A673 (cell line): ENCODE data around the gene CDK5RAP1. TPM values are rescaled to one million over a fixed set of nuclear protein-coding genes. Genes with fewer than 3 reads are reported as not detected.

Experiments
- BruUV-seq: library from RNA; stranded (reverse); fragments of 400-500 nt; replicated peaks from 2 replicates; lab custom pipeline; 2021; lab: Mats Ljungman, UMichigan
- CTCF ChIA-PET: fragments of 300-600 bp; sonication (Branson Sonifier 250); formaldehyde crosslinking; loops from one replicate; lab custom pipeline; 2022; ENCODE audit warnings: antibody characterized with exemption; lab: Charles Lee
- POLR2A ChIA-PET: fragments of 300-600 bp; sonication (Branson Sonifier 250); formaldehyde crosslinking; loops from one replicate; lab custom pipeline; 2022; ENCODE audit warnings: antibody characterized with exemption; ENCODE audit not compliant: low non-redundant PET; lab: Charles Lee
- DNase-seq: peaks from one replicate; pipeline ENCODE4 v3.0.0-alpha.2; 2015; ENCODE audit warnings: low spot score
- H3K27ac ChIP-seq: fragments of 200-600 bp; sonication (generic); 2 replicates; pipeline ENCODE4 v1.5.1; 2016; ENCODE audit warnings: mixed run types, low read depth, mild to moderate bottlenecking, mixed read lengths, antibody characterized with exemption, low read length; ENCODE audit not compliant: poor library complexity, severe bottlenecking
- H3K27me3 ChIP-seq: fragments of 200-600 bp; sonication (generic); replicated peaks from 2 replicates; pipeline ENCODE4 v1.6.1; 2017; ENCODE audit warnings: mixed run types, low read depth, mild to moderate bottlenecking, mixed read lengths, antibody characterized with exemption, low read length; ENCODE audit not compliant: insufficient read depth, poor library complexity
- H3K36me3 ChIP-seq: fragments of 200-600 bp; sonication (generic); 2 replicates; pipeline ENCODE4 v1.6.1; 2016; ENCODE audit warnings: mixed run types, mild to moderate bottlenecking, mixed read lengths, antibody characterized with exemption, low read length; ENCODE audit not compliant: insufficient read depth, poor library complexity, severe bottlenecking
- H3K4me1 ChIP-seq: fragments of 200-600 bp; sonication (generic); 2 replicates; pipeline ENCODE4 v1.6.1; 2017; ENCODE audit warnings: mixed run types, mild to moderate bottlenecking, mixed read lengths, antibody characterized with exemption, low read length; ENCODE audit not compliant: insufficient read depth, poor library complexity, severe bottlenecking
- H3K4me3 ChIP-seq: fragments of 200-600 bp; sonication (generic); 2 replicates; pipeline ENCODE4 v1.5.1; 2016; ENCODE audit warnings: low read depth, mixed run types, mild to moderate bottlenecking, mixed read lengths, low read length; ENCODE audit not compliant: poor library complexity, severe bottlenecking
- H3K9me3 ChIP-seq: fragments of 200-600 bp; sonication (generic); 2 replicates; pipeline ENCODE4 v1.6.1; 2016; ENCODE audit warnings: mixed run types, low read depth, mild to moderate bottlenecking, mixed read lengths, antibody characterized with exemption, low read length; ENCODE audit not compliant: poor library complexity, severe bottlenecking
- EZH2 ChIP-seq: fragments of 200-600 bp; sonication (generic); IDR thresholded peaks from 2 replicates; pipeline ENCODE4 v1.6.1; 2017; ENCODE audit warnings: borderline replicate concordance, low read depth, mild to moderate bottlenecking, mixed read lengths, antibody characterized with exemption, low read length; ENCODE audit not compliant: poor library complexity, severe bottlenecking
- intact Hi-C: fragments of 100-400 bp; cut with micrococcal nuclease; formaldehyde crosslinking; loops from one replicate; pipeline ENCODE4 v1.10.0; 2022; ENCODE audit not compliant: unreplicated experiment
- total RNA-seq: library from RNA; stranded (reverse); gene quantifications from 2 replicates; pipeline ENCODE4 v1.2.3, GENCODE V29; 2021
- TF ChIP-seq, protein P1 (sequence below): fragments of 300-800, 200-600 bp; sonication (generic); conservative IDR thresholded peaks from 2 replicates; pipeline ENCODE4 v1.5.1; 2017; ENCODE audit warnings: low read depth, mild to moderate bottlenecking, antibody characterized with exemption, low read length, moderate library complexity, mixed read lengths

CDK5RAP1 gene
- total RNA-seq, 1 experiment from 2014 or later: 52.7 TPM

DNA sequence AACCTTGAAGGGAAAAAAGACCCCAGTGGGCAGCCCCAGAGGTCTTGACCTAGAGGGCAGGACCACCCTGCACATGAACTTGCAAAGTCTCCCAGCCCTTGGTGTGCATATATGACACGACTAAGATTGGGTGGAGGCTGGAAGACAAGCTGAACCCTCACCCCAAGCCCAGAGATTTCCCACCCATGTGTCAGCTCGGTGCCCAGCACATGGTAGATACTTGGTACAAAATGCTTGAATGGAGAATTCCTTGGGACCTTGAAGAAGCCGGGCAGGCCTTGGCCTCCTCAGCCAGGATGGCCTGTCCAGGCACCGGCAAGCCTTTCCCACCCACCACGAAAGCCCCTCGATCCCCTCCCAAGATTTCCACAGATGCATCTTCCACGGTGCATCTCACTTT, 67.7 kb downstream of the CDK5RAP1 start:
- no peaks in the 10 kb centered on the region for H3K36me3 ChIP-seq
- H3K4me3 ChIP-seq: no peak overlapping the region
- no peak overlapping the region for H3K27ac ChIP-seq
- no peaks in the 10 kb centered on the region for H3K4me1 ChIP-seq
- ChIA-PET CTCF (no interaction called here), POLR2A (no interaction called here)
- intact Hi-C loops: no loop called here
- BruUV-seq: no TSS peak
- no peak for DNase-seq
- no peaks in the 10 kb centered on the region for H3K9me3 ChIP-seq
- no peak for TF ChIP-seq EZH2
- TF ChIP-seq, protein P1, sequence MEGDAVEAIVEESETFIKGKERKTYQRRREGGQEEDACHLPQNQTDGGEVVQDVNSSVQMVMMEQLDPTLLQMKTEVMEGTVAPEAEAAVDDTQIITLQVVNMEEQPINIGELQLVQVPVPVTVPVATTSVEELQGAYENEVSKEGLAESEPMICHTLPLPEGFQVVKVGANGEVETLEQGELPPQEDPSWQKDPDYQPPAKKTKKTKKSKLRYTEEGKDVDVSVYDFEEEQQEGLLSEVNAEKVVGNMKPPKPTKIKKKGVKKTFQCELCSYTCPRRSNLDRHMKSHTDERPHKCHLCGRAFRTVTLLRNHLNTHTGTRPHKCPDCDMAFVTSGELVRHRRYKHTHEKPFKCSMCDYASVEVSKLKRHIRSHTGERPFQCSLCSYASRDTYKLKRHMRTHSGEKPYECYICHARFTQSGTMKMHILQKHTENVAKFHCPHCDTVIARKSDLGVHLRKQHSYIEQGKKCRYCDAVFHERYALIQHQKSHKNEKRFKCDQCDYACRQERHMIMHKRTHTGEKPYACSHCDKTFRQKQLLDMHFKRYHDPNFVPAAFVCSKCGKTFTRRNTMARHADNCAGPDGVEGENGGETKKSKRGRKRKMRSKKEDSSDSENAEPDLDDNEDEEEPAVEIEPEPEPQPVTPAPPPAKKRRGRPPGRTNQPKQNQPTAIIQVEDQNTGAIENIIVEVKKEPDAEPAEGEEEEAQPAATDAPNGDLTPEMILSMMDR: no peak
- peaks cover 37% of the 10 kb centered on the region for H3K27me3 ChIP-seq

DNA sequence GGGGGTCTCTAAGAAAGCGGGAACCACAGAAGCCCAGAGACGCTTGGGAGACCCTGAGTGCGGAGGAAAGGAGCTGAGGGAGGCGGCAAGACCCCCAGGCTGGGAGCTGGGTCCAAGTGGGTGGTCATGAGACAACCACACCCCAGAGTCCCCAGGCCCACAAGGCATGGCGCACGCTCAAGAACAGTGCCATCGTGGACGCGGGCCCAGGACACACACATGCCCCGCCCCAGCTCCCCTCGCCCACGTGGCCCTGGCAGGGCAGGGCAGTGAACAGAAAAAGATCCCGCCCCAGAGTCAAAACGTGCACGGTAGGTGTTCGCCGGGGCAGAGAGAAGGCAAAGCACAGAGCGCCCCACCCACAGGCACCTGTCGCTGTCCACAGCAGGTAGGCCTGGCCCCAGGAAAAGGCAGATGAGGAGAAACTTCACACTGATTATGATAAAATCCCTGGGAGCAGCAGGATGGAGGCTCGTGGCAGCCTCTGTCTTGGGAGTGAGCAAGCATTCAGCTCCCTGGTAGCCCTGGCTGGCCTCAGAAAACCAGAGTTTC, 68.3 kb downstream of the CDK5RAP1 start:
- CTCF ChIA-PET: no interaction called here
- Histone ChIP-seq H3K36me3 (no peaks in the 10 kb centered on the region), H3K4me3 (no peak overlapping the region), H3K27me3 (peaks cover 43% of the 10 kb centered on the region), H3K9me3 (no peaks in the 10 kb centered on the region), H3K4me1 (no peaks in the 10 kb centered on the region), H3K27ac (no peak overlapping the region)
- POLR2A ChIA-PET: no interaction called here
- no TSS peak for BruUV-seq
- intact Hi-C loops: no loop called here
- TF ChIP-seq, protein P1: no peak
- no peak for TF ChIP-seq EZH2
- no peak for DNase-seq

GRCh38 chr20:33328157-33329137, 72.9 kb downstream of the CDK5RAP1 start:
- Histone ChIP-seq H3K9me3 (no peaks in the 10 kb centered on the region), H3K36me3 (no peaks in the 10 kb centered on the region), H3K4me3 (no peak overlapping the region), H3K4me1 (no peaks in the 10 kb centered on the region), H3K27me3 (peaks cover 54% of the 10 kb centered on the region), H3K27ac (no peak overlapping the region)
- intact Hi-C loops: no loop called here
- no TSS peak for BruUV-seq
- TF ChIP-seq, protein P1: no peak
- TF ChIP-seq EZH2: no peak
- no peak for DNase-seq
- POLR2A ChIA-PET: no interaction called here
- CTCF ChIA-PET: no interaction called here
